AG08396 (cell line): Measurements from ENCODE around the gene GALR2.

Source experiments
- DNase-seq: peaks from one replicate; pipeline ENCODE4 v3.0.0; 2012; ENCODE audit warnings: low spot score, mixed read lengths

Gene GALR2

DNA sequence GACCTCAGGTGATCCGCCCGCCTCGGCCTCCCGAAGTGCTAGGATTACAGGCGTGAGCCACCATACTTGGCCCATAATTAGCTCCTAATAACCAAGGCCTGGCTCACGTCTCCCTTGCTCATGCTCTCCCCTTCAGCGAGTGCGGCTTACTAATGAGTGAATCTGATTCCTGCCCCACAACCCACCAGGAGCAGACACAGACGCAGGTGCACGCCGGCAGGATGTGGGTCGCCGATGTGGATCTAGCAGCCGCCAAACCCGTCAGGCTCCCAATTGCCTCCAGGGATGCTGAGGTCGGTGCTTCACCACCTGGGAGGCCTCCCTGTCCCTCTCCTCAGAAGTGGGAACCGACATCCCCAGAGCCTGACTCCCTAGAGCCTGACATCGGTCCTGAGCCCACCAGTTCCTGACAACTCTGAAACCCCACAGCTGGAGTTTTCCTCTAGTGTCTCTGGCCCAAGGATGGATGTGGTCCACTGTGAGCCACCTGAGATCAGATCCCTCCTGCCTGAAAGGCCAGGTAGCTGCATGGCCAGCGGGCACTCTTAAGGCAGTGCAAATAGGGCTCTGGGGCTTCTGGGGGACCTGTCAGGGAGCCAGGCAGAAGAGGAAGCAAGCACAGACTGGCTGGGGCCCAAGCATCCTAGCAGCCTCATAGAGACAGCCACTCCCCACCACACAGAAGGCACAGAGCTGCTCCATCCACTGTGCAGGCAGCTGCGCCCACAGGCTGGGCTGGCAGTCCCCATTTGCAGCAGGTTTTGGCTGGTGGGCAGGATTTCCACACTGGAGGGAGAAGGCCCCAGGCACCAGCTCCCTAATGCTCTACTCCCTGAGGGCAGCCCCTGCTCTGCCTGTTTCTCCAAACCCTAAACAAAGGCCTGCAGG, 18.2 kb downstream of the GALR2 start:
- no peak for DNase-seq

DNA sequence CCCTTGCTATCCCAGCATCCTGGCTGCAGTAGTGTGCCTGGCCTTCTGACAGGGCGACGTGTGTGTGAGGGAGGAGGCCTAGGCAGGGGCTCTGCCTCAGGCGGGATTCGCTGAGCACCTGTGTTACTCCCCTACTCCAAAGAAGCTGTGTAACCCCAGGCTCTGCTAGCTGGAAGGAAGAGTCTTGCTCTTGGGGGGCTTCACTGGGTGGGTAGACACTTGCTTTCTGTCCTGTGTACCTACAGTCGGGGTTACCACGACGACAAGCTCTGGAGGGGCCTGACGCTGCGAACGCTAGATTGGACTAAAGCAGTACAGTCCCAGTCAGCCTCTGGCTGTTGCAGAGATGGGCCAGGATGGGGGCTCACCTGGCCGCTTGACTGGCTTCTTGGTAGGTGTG, 19.5 kb downstream of the GALR2 start:
- DNase-seq: no peak

DNA sequence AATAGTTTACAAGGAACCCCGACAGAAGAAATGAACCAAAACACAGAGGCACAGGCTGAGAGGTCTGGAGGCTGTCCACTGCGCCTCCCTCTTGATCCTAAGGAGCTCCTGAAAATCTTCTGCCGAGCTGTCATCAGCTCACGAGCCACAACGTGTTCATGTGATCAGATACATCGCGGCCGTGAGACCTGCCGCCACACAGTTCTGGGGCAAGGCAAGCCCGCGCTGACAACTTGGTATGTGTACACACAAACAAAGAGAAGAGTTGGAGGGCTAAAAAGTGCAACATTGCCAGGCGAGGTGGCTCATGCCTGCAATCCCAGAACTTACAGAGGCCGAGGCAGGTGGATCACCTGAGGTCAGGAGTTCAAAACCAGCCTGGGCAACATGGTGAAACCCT, 21.4 kb downstream of the GALR2 start:
- DNase-seq: no peak

DNA sequence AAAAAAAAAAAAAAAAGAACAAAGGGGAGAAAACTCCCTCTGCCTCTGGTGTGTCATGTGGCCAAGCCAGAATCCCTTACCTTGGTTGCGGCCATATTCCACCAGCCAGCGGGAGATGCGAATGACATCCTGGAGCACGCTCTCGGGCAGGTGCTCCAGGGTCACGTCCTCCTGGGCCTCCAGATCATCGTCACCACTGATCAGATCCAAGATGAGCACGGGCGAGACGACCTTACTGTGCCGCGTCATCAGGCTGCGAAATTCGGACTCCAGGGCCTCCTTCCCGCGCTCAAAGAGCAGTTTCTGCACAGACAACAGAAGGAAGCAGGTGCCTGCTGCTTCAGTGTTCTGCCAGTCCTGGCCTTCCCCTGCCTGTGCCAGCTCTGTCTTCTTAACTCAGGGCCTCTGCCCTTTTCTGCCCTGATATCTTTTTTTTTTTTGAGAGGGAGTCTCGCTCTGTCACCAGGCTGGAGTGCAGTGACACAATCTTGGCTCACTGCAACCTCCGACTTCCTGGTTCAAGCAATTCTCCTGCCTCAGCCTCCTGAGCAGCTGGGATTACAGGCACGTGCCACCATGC, 23.2 kb downstream of the GALR2 start:
- DNase-seq: no peak

DNA sequence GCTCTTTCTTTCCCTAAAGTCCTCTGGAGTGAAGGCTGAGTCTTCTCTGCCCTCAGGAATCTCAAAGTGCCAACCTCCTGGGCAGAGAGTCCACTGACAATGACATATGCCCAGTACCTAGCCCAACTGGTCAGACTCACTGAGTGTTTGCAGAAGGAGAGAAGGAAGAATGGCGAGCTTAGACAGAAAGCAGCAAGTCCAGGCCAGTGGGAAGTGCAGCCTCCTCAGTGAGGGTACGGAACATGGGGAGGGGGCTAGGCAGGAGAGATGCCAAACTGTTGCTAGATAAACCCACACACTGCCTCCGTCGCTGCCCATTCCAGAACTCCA, 28.3 kb downstream of the GALR2 start:
- DNase-seq: no peak

DNA sequence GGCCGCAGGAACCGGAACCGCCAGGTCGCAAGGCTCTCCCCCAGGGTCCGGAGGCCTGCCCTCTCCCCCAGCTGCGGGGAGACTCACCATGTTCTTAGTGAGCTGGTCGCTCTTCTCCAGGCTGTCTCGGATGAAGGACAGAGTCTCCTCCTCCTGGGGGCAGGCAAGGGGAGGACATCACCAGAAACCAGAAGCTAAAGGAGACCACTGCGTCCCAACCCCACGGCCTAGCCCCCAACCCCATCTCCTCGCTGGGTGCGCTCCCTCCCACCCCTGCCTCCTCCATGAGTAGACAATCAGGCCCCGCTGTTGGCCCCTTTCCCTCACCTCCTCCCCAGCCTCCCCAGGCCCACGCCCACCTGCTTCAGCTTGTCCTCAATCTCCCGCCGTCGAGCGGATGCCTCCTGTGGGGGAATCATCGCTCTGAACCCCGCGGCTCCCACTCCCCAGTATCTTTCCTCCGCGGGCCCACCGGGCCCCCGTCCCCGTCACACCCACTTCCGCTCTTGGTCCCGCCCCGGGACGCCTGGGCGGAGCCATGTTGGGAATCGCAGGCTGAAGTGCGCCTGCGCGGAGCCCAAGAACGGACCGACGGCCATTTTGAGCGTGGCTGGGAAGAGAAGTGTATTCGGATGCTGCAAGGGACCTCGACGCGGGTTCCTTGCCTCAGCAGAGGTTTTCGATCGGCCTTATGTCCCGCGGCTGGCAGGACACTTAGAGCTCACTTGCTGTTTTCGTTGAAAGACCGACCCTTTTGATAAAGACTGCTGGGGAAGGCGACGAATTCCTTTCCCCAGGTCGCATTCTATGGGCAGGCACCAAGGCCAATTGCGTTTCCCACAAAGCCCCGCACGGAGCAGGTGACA, 28.9 kb downstream of the GALR2 start, which contains the start of gene EXOC7:
TSS of gene EXOC7 (minus strand) at position 514 of the 866 bp plus-strand sequence. CDS start at position 419, 95 bp downstream.
- DNase-seq: peak; percentile 99

DNA sequence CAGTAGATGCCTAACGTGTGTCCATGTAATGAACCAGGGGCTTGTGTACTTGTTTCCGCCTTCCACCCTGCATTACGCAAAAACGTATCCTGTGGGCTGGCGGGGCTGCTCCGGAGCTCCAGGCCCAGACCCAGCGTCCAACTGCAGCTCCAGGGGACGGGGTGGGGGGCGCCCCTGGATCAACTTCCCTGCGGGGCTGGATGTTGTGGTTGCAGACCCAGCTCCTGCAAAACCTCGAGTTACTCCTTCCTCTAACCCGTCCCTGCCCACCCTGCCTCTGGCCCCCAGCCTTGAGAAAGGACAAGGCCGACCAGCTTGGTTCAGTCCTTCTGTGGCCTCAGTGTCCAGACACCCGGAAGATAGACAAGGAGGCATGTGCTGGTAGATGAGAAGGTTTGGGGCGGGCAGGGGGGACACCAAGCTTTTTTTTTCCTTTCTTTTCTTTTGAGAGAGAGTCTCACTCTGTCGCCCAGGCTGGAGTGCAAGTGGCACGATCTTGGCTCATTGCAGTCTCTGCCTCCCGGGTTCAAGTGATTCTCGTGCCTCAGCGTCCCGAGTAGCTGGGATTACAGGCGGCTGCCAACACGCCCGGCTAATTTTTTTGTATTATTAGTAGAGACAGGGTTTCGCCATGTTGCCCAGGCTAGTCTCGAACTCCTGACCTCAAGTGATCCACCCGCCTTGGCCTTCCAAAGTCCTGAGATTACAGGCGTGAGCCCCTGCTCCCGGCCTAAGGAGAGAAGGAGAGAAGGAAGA, 29.7 kb downstream of the GALR2 start:
- DNase-seq: no peak

DNA sequence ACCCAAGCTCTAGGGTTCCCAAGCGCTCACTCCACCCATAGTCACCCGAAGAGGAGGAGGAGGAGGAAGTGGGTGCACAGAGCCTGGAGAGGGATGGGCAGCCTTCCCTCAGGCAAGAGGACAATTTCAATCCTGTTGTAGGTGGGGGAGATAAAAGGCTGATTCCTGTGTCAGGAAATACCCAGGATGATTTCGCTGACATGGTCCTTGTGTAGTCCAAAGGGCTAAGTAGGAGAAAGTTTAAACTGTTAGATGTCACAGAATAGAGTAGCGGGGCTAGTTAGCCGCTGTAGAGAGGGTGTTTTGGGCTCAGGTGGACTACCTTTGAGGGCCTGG, 30.3 kb downstream of the GALR2 start:
- DNase-seq: no peak

DNA sequence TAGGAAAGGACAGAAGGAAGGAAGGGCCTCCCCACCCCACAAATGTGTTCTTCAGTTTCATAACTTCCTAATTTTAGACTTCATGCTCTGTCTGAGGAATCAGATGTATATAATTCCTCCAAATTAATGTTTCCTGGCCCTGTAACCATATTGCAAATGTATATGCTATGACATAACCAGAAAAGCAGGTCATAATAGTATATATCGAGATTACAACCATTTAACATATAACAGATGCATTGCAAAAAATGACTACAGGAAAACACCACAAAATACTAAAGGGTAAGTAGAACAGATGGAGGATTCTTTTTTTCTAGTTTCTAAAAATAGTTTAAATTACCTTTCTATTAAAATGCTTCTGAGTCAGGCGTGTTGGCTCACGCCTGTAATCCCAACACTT, 32.1 kb downstream of the GALR2 start:
- DNase-seq: no peak

DNA sequence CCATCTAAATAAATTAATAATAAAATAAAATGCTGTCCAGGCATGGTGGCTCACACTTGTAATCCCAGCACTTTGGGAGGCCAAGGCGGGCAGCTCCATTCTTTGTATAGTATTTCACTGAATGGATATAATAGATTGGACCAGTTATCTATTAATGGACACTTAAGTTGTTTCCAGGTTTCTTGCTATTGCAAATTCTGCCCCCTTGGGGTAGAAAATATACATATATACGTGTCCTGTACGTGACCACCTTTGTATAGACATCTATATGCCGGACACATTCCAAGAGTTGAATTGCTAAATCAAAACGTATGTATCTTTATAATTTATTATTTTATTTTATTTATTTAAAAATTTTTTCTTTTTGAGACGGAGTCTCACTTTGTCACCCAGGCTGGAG, 32.9 kb downstream of the GALR2 start:
- DNase-seq: no peak

DNA sequence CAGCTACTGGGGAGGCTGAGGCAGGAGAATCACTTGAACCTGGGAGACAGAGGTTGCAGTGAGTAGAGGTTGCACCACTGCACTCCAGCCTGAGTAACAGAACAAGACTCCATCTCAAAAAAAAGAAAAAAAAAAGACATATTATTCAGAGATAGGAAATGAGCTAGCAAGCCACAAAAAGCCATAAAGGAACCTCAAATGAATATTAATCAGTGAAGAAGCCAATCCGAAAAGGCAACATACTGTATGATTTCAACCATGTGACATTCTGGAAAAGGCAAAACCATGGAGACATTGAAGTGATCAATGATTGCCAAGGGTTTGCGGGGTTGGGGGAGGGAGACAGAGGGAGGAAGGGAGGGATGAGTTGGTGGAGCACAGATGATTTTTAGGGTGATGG, 37.4 kb downstream of the GALR2 start:
- no peak for DNase-seq

DNA sequence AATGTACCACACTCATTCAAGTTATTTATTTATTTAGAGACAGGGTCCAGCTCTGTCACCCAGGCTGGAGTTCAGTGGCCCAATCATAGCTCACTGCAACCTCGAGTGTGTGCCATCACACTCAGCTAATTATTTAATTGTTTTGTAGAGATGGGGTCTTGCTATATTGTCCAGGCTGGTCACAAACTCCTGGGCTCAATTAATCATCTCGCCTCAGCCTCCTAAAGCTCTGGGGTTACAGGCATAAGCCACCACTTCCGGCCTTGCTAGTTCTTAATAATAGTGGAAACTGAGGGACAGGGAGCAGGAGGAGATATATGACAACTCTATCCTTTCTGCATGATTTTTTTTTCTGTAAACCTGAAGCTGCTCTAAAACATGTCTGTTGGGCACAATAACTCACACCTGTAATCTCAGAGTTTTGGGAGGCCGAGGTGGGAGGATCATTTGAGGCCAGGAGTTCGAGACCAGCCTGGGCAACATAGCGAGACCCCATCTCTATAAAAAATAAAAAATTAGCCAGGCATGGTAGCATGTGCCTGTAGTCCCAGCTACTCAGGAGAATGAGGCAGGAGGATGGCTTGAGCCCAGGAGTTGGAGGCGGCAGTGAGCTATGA, 40.7 kb downstream of the GALR2 start:
- no peak for DNase-seq

DNA sequence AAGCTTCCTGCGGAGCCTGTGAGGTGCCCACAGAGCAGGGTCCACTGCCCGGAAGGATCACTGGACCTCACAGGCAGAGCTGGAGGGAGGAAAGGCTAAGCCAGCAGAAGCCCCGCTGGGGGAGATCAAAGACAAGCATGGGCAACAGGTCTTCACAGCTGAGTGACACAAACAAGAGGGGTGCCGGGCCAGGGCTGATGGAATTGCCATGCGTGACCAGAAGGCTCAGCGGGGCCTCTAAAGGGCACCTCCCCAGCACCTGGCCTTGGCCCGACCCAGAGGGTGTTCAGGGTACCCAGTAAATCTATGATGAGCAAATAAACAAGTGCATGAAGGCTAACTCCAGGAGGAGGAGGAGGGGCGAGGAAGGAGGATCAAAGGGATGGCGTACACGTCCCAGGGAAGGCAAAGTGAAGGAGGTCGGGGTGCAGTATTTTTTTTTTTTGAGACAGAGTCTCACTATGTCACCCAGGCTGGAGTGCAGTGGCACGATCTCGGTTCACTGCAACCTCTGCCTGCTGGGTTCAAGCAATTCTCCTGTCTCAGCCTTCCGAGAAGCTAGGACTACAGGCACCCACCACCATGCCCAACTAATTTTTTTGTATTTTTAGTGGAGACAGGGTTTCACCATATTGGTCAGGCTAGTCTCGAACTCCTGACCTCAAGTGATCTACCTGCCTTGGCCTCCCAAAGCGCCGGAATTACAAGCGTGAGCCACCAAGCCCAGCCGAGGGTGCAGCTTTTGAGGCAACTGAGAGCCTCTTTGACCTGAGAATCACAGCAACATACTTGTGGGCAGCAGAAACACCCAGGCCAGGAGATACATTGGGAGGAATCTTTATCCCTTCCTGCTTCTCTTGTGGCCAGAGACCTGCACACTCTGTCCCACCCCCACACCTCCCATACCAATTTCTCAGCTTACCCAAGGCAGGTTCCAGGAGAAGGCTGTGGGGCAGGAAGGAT, 45.1 kb downstream of the GALR2 start:
- no peak for DNase-seq

DNA sequence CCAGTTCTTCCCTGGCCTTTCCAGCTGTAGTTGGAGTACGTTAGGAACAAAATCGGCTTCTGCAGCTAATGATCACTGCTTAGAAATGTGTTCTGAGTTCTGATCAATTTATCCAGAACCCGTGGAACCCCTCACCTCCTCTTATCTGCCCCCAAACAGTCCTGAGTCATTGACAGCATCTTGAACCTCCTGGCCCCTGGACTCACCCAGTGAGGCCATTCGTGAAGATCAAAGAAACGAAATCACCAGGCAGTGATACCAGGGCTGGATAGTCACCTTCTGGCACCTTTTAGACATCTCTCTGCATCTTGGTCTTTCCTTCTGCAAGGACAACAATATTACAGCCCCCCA, 46.1 kb downstream of the GALR2 start:
- peak; percentile 7 for DNase-seq

DNA sequence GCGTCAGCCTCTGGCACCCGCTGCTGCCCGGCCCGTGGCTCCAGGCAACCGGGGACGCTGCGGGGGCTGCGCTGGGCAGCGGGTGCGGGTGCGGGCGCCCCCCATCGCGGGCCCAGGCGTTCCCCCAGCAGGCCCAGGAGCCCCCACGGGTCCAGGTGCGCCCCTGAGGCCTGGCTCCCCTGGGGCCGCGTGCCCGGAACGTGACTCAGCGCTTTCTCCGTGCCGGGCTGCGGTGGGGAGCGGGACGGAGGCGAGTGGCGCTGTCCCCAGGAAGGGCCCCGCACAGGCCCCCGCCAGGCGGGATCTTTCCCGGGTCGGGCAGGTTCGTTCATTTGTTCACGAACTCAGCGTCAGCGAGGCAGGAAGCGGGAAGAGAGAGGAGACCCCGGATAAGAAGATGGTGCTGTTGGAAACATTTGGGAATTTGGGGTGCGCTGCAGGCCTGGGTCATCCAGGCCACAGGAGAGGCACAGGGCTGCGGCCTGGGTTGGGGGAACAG, 47.4 kb downstream of the GALR2 start:
- peak; percentile 44 for DNase-seq

DNA sequence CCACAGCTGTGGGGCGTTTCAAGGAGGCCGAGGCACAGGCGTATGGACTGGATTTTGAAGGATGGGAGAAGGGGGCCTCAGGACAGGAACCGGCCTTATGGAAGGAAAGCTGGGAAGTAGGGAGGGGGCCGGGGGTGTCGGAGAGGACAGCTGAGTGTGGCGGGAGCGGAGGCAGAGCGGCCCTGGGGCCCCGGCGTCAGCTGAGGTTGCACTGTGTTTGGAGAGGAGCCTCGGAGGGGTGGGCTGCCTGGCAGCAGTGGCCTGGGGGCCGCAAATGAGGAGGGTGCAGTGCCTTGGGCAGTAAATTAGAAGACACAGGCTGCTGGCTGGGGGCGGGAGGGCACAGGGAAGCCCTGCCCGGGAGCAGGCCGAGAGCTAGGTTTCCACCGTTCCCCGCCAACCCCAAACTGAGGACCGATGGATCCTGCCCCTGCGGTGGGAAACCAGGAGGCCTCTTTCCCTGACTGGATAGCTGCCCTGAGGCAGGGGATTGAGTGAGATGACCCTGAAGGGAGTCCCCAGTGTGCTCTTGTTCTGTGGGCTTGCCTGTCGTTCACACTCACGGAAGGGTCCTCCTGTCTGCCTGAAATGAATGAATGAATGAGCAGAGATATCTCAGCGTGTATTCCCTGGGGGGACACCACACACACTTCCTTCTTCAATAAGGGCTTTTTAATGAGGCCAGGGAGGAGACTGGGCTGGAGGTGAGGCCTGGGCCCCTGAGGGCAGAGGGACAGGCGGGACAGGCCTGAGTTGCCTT, 48.0 kb downstream of the GALR2 start:
- DNase-seq: peak; percentile 15

DNA sequence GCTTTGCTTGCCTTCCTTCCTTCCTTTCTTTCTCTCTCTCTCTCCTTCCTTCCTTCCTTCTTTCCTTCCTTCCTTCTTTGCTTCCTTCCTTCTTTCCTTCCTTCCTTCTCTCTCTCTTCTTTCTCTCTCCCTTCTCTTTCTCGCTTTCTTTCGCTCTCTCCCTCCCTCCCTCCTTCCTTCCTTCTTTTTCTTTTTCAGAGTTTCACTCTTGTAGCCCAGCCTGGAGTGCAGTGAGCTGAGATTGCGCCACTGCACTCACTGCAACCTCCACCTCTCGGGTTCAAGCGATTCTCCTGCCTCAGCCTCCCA, 48.6 kb downstream of the GALR2 start:
- DNase-seq: no peak

DNA sequence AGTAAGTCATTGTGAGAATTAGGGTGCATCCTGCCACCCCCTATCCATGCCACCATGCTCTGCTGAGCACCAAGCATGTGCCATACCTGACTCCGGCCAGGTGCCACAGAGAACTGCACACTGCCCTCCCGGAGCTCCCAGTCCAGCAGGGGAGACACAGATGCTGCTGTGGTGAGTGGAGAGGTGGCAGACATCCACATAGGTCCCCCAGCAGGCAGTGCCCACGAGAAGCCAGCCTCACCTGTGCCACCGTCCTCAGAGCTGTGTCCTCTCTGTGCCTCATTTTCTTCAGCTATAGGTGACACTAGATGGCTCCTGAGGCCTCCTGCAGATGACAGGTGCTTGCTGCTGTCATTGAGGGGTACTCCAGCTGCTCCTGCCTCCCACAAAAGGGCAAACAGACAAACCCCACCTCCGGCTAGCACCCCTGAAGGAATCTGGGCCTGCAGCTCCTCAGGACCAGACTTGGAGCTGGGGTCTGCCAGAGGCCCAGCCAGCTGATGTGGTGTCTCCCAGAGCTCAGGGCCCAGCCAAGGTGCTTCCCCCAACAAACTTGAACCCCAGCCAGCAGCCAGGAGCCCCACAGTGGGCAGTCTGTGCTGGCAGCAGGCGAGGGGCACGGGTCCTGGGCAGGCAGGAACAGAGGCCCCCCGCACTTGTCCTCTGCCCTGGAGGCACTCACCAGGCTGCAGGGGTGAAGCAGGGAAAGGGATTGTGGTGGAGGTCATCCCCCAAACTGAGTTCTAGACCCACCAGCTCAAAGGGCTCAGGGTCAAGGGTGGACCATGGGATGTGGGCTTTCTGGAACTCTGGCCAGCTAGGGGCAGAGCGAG, 49.4 kb downstream of the GALR2 start:
- DNase-seq: peak; percentile 6
